Hypothalamus (tissue), 51 donors: Measurements from ENCODE around the gene AIF1L.
"Not testable (repeated sequence)": the region's sequence is repeated elsewhere in the genome, so short reads cannot be mapped to it uniquely, and the experiment has no call there.

Experiments used
- DNase-seq, 51 donors: peaks; one replicate each; lab custom pipeline; 2025; lab: John Stamatoyannopoulos, UW

The AIF1L gene

DNA sequence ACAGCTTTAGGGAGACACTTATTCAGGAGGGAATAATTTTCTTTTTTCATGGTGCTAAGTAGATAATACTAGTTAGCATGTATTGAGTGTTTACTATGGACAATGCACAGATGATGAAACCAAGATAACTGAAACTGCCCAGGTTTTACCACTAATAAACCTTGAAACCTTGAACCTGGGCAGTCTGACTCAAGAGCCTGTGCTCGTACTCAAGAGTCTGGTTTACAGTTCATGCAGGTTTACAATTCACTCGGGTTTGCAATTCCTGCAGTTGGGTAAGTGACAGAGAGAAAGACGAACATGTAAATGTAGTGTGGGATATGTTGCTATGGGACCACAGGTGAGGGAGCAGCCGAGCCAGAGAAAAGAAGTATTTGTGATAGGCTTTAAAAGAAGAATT lies 57.3 kb downstream of the AIF1L start:
- DNase-seq, result no peak

DNA sequence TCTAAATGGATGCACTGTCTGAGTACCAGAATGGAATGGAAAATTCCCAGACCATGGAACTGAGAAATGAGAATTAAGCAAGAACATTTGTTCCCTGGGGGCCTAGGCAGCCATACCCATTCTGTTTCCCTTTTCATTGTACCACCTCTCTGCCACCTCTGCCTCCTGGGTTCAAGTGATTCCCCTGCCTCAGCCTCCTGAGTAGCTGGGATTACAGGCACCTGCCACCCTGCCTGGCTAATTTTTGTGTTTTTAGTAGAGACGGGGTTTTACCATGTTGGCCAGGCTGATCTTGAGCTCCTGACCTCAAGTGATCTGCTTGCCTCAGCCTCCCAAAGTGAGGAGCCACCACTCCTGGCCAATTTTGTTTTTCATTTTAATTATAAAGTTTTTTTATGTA lies 62.3 kb downstream of the AIF1L start:
- DNase-seq, result not testable (repeated sequence)

DNA sequence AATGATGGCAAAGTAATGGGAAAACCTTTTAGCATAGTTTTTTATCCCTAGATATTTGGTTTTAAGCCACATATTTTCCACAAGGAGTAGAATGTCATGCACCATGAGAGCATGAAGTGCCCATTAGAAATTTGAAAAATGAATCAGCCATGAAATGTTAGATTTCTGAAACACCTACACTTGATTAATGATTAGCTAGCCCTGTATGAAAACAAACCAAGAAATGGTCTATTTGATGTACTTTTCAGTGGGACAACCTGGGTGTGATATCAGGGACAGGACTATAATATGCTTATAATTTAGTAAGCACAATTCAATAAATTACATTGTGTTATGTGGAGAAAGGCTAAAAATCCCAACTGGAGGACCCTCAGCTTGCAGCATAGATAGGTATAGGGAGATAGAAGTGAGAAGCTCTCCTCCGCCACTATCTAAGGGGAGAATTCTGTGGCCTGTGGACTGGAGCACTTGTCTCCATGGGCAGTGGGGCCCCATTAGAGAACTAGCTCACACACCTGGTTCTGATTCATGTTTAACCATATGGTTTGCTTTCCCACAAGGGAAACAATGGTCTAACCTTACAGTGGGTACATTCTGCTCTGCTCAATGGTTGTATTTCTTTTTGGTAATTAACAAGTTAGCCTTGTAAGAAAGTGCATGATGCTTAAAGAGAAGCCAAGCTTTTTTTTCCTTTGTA lies 64.2 kb downstream of the AIF1L start:
- DNase-seq, result no peak

DNA sequence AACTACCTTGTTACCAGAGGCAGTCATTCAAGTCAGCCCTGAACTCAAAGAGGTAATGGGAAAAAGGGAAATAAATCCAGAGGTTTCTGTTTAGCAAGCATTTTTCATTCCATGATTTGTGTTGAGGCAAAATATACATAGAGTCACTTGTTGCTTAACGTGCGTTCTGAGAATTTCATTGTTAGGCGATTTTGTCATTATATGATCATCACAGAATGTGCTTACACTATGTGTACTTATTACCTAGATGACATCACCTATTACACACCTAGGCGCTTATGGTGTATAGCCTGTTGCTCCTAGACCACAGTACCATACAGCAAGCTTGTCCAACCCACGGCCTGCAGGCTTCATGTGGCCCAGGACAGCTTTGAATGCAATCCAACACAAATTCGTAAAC lies 65.3 kb downstream of the AIF1L start:
- no peak for DNase-seq

DNA sequence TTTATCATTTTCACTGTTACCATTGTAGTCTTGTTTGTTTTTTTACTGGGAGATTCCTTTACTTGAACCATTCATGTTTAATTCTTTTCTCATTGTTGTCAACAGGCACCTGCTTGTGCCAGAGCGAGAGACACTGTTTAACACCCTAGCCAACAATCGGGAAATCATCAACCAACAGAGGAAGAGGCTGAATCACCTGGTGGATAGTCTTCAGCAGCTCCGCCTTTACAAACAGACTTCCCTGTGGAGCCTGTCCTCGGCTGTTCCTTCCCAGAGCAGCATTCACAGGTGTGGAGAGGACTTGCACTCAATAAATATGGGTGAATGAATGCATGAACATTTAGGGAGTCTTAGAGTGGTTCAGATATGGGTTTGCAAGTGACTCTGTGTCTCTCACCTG lies 66.6 kb downstream of the AIF1L start:
- no peak for DNase-seq

DNA sequence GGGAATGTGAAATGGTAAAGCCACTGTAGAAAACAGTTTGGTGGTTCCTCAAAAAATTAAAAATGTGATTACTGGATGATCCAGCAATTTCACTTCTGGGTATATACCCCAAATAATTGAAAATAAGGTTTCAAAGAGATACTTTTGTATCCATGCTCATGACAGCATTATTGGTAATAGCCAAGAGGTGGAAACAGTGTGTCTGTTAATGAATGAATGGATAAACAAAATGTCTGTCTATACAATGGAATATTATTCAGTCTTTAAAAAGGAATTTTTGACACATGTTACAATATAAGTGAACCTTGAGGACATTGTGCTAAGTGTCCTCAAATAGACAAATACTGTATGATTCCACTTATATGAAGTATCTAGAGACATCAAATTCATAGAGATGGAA lies 69.2 kb downstream of the AIF1L start:
- no peak for DNase-seq

DNA sequence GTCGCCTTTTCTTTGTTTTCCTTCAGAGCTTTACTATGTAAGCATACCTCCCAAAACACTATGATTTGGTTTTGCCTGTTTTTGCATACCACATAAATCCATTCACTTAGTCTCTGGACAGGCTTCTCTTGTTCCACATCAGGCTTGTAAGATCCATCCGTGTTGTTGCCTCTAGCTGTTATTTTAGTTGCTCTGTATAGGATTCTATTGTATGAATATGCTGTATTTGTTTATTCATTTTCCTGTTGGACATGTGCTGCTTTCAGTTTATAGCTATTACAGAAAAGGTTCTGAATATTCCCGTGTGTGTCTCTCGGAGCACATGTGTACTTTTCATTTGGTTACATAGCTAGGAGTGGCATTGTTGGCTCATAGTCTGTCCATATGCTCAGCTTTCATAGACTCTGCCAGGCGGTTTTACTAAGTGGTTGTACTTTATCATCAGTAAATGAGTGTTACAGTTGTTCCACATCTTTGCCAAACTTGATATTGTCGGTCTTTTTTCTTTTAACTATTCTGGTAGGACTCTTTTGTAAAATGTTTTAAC lies 70.9 kb downstream of the AIF1L start:
- no peak for DNase-seq

DNA sequence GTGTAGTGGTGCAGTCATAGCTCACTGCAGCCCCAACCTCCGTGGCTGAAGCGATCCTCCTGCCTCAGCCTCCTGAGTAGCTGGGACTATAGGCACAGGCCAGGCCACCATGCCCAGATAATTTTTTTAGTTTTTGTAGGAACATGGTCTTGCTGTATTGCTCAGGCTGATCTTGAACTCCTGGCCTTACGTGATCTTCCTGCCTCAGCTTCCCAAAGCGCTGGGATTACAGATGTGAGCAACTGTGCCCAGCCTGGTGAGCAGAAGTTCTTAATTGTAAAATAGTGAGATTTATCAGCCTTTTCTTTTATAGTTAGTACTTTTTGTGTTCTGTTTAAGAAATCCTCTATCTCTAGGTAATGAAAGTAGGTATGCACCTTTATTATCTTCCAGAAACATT lies 71.6 kb downstream of the AIF1L start:
- no peak for DNase-seq

DNA sequence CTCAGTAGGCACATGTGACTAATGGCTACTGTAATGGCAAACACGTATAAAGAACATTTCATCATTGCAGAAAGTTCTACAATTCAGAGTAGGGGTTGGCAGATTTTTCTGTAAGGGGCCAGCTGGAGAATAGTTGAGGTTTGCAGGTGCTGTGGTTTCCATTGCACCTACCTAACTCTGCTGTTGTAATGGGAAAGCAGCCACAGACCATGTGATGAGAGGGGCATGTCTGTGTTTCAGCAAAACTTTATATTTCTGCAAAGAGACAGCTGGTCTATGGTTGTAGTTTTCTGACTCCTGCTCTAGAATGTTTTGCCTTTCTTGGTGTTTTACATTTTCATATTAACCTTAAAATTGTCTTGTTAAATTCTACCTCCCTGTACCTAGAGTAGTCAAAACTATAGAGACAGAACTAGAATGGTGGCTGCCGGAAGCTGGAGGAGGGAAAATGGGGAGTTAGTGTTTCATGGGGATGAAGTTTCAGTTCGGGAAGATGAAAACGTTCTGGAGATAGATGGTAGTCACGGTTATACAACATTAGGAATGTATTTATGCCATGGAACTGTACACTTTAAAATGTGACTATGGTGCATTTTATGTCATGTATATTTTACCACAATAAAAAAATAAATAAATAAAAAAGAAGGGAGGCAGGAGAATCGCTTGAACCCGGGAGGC lies 73.4 kb downstream of the AIF1L start:
- no peak for DNase-seq
